ACC112 (cell line): ENCODE data around the gene ESR2.

ENCODE experiments used
- H2AFZ ChIP-seq: fragments of 200-600 bp; sonication (generic); one replicate; pipeline ENCODE4 v1.6.0; 2017; ENCODE audit warnings: antibody characterized with exemption, low read length; ENCODE audit not compliant: unreplicated experiment
- H3K27ac ChIP-seq: fragments of 200-600 bp; sonication (generic); 2 replicates; pipeline ENCODE4 v1.5.1; 2014; ENCODE audit warnings: low read depth, mild to moderate bottlenecking, antibody characterized with exemption, low read length, moderate library complexity
- H3K27me3 ChIP-seq: fragments of 200-600 bp; sonication (generic); 2 replicates; pipeline ENCODE4 v1.6.1; 2014; ENCODE audit warnings: mild to moderate bottlenecking, antibody characterized with exemption, low read length, moderate library complexity, mixed read lengths; ENCODE audit not compliant: insufficient read depth
- H3K36me3 ChIP-seq: fragments of 200-600 bp; sonication (generic); 2 replicates; pipeline ENCODE4 v1.6.1; 2016; ENCODE audit warnings: mild to moderate bottlenecking, antibody characterized with exemption, low read length, moderate library complexity, mixed read lengths; ENCODE audit not compliant: insufficient read depth
- H3K4me1 ChIP-seq: fragments of 200-600 bp; sonication (generic); one replicate; pipeline ENCODE4 v1.6.1; 2016; ENCODE audit warnings: low read length, mixed read lengths; ENCODE audit not compliant: insufficient read depth, unreplicated experiment, control insufficient read depth
- H3K4me3 ChIP-seq: fragments of 200-600 bp; sonication (generic); 2 replicates; pipeline ENCODE4 v1.5.1; 2014; ENCODE audit warnings: mild to moderate bottlenecking, low read depth, low read length
- H3K79me2 ChIP-seq: fragments of 200-600 bp; sonication (generic); one replicate; pipeline ENCODE4 v1.6.0; 2016; ENCODE audit warnings: low read length; ENCODE audit not compliant: control insufficient read depth, unreplicated experiment, insufficient read depth

The ESR2 gene

GRCh38 chr14:64069634-64070359 lies 224.4 kb downstream of the ESR2 start:
- H3K4me3 ChIP-seq: no peak overlapping the region
- H2AFZ ChIP-seq: no peak overlapping the region
- no peaks in the 10 kb centered on the region for H3K79me2 ChIP-seq
- H3K4me1 ChIP-seq: peaks cover 6% of the 10 kb centered on the region
- no peaks in the 10 kb centered on the region for H3K27me3 ChIP-seq
- H3K27ac ChIP-seq: no peak overlapping the region
- H3K36me3 ChIP-seq: no peaks in the 10 kb centered on the region

- H3K27me3 ChIP-seq: no peaks in the 10 kb centered on the region
Measured at GRCh38 chr14:64064447-64064846, 229.7 kb downstream of the ESR2 start.

GRCh38 chr14:64062381-64063115 lies 231.6 kb downstream of the ESR2 start:
- no peak overlapping the region for H3K4me3 ChIP-seq
- H2AFZ ChIP-seq: no peak overlapping the region
- H3K4me1 ChIP-seq: no peaks in the 10 kb centered on the region
- H3K79me2 ChIP-seq: no peaks in the 10 kb centered on the region
- no peaks in the 10 kb centered on the region for H3K27me3 ChIP-seq
- no peaks in the 10 kb centered on the region for H3K36me3 ChIP-seq
- no peak overlapping the region for H3K27ac ChIP-seq

More at GRCh38 chr14:64064447-64064846, 229.7 kb downstream of the ESR2 start:
- Histone ChIP-seq H3K79me2 (no peaks in the 10 kb centered on the region), H3K4me3 (no peak overlapping the region), H3K4me1 (no peaks in the 10 kb centered on the region), H3K27ac (no peak overlapping the region), H2AFZ (no peak overlapping the region), H3K36me3 (no peaks in the 10 kb centered on the region)

GRCh38 chr14:64061706-64062105 lies 232.5 kb downstream of the ESR2 start:
- no peaks in the 10 kb centered on the region for H3K79me2 ChIP-seq
- no peaks in the 10 kb centered on the region for H3K36me3 ChIP-seq
- no peak overlapping the region for H3K27ac ChIP-seq

GRCh38 chr14:64061115-64061514 lies 233.1 kb downstream of the ESR2 start:
- Histone ChIP-seq H2AFZ (no peak overlapping the region), H3K4me1 (no peaks in the 10 kb centered on the region), H3K27ac (no peak overlapping the region), H3K36me3 (no peaks in the 10 kb centered on the region), H3K79me2 (no peaks in the 10 kb centered on the region), H3K4me3 (no peak overlapping the region), H3K27me3 (no peaks in the 10 kb centered on the region)

More at GRCh38 chr14:64061706-64062105, 232.5 kb downstream of the ESR2 start:
- Histone ChIP-seq H3K4me3 (no peak overlapping the region), H3K27me3 (no peaks in the 10 kb centered on the region), H3K4me1 (no peaks in the 10 kb centered on the region), H2AFZ (no peak overlapping the region)

GRCh38 chr14:64060648-64061096 lies 233.5 kb downstream of the ESR2 start:
- Histone ChIP-seq H2AFZ (no peak overlapping the region), H3K4me1 (no peaks in the 10 kb centered on the region), H3K36me3 (no peaks in the 10 kb centered on the region), H3K4me3 (no peak overlapping the region), H3K79me2 (no peaks in the 10 kb centered on the region), H3K27ac (no peak overlapping the region), H3K27me3 (no peaks in the 10 kb centered on the region)

DNA sequence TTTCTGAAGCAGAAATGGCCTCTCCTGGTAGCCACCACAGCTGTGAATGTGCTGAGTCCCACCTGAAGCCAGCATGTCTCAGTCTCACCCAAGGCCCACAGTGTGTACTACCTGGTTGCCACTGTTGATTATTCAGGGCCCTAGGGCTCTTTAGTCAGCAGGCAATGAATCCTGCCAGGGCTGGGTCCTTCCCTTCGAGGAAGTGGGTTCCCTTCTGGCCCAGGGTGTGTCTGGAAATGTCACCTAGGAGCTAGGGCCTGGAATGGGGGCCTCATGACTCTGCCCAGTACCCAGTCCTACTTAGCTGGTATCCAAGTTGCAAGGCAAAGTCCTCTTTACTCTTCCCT lies 234.0 kb downstream of the ESR2 start:
- Histone ChIP-seq H3K27ac (no peak overlapping the region), H2AFZ (no peak overlapping the region)

GRCh38 chr14:64059454-64060198 lies 234.5 kb downstream of the ESR2 start:
- Histone ChIP-seq H3K27ac (no peak overlapping the region), H3K4me1 (peaks cover under 1% of the 10 kb centered on the region), H2AFZ (no peak overlapping the region), H3K36me3 (no peaks in the 10 kb centered on the region), H3K79me2 (no peaks in the 10 kb centered on the region), H3K27me3 (no peaks in the 10 kb centered on the region), H3K4me3 (no peak overlapping the region)

More for the DNA sequence above, 234.0 kb downstream of the ESR2 start:
- no peak overlapping the region for H3K4me3 ChIP-seq
- no peaks in the 10 kb centered on the region for H3K36me3 ChIP-seq
- no peaks in the 10 kb centered on the region for H3K79me2 ChIP-seq
- H3K4me1 ChIP-seq: no peaks in the 10 kb centered on the region
- H3K27me3 ChIP-seq: no peaks in the 10 kb centered on the region

DNA sequence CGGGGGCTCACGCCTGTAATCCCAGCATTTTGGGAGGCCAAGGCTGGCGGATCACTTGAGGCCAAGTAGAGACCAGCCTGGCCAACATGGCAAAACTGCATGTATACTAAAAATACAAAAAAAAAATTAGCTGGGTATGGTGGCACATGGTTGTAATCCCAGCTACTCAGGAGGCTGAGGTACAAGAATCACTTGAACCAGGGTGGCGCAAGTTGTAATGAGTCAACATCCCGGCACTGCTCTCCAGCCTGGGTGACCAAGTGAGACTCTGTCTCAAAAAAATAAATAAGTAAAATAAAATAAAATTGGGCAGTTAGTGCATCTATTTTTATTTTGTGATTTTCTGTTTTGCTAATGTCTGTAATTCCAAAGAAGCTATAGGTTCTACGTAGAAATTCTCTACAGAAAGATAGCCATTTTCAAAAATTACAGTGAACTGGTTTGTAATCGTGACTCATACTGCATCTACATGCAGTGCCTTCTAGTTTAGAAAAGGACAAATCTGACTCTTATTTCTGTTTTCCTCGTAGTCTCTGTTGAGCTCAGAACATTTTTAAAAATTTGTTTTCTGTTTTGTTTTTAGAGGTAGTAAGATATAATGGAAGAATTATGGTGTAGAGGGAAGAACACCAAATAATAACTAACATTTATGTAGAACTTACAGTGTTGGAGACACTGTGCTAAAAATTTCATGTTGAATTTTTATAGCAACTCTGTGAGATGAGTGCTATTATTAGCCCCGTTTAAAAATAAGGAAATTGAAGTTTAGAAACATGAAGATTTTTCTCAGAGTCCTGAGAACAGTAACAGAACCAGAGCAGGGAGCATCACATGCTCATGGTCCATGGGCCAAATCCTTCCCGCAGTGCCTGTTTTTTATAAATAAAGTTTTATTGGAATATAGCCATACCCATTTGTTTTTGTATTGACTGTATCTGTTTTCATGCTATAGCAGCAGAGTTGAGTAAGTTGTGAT lies 240.2 kb downstream of the ESR2 start:
- H3K36me3 ChIP-seq: peaks cover 11% of the 10 kb centered on the region; the same call in 1 of the 2 replicates
- no peak overlapping the region for H2AFZ ChIP-seq
- H3K4me1 ChIP-seq: peaks cover 15% of the 10 kb centered on the region
- peak overlapping the region; percentile 47 for H3K27ac ChIP-seq
- H3K79me2 ChIP-seq: no peaks in the 10 kb centered on the region
- no peaks in the 10 kb centered on the region for H3K27me3 ChIP-seq
- no peak overlapping the region for H3K4me3 ChIP-seq
